Spleen (tissue), 11 donors: ENCODE results near the gene ADGRD1. TPM values are rescaled to one million over a fixed set of nuclear protein-coding genes. Genes with fewer than 3 reads are reported as not detected.

Experiments used
- DNase-seq: peaks from one replicate; pipeline ENCODE4 v3.0.0-alpha.2; 2020
- H3K27ac ChIP-seq, 8 donors: fragments of 200-600 bp; sonication (generic) in 7 of 8; 1 replicate in 4 of 8; 2 replicates in 4 of 8; pipeline versions ENCODE4 v1.5.0 to v1.8.0; 2016 to 2021; ENCODE audit warnings: inconsistent platforms in 4 of 8, mild to moderate bottlenecking in 4 of 8, moderate library complexity in 1 of 8
- H3K27me3 ChIP-seq, 7 donors: fragments of 200-600 bp; sonication (generic) in 6 of 7; replicated peaks in 1 of 7; 1 replicate in 4 of 7; 2 replicates in 3 of 7; pipeline versions ENCODE4 v1.5.0 to v1.8.0; 2016 to 2021; ENCODE audit warnings: inconsistent platforms in 3 of 7, mild to moderate bottlenecking in 1 of 7
- H3K36me3 ChIP-seq, 6 donors: fragments of 200-600 bp; sonication (generic) in 5 of 6; 1 replicate in 4 of 6; 2 replicates in 2 of 6; pipeline versions ENCODE4 v1.5.0 to v1.8.0; 2016 to 2021; ENCODE audit warnings: inconsistent platforms in 2 of 6
- H3K4me1 ChIP-seq, 6 donors: fragments of 200-600 bp; sonication (generic) in 5 of 6; 1 replicate in 3 of 6; 2 replicates in 3 of 6; pipeline versions ENCODE4 v1.5.0 to v1.8.0; 2016 to 2021; ENCODE audit warnings: inconsistent platforms in 3 of 6
- H3K4me3 ChIP-seq, 8 donors: fragments of 200-600 bp; sonication (generic) in 7 of 8; 1 replicate in 4 of 8; 2 replicates in 4 of 8; pipeline versions ENCODE4 v1.5.0 to v1.8.0; 2016 to 2021; ENCODE audit warnings: inconsistent platforms in 4 of 8, mild to moderate bottlenecking in 4 of 8, moderate library complexity in 2 of 8
- H3K9me3 ChIP-seq, 8 donors: fragments of 200-600 bp; sonication (generic) in 7 of 8; 1 replicate in 4 of 8; 2 replicates in 4 of 8; pipeline versions ENCODE4 v1.5.0 to v1.8.0; 2016 to 2021; ENCODE audit warnings: inconsistent platforms in 4 of 8
- POLR2A ChIP-seq, 3 donors: fragments of 450-650 bp; IDR thresholded peaks; one replicate each; pipeline ENCODE4 v1.5.1; 2017; ENCODE audit warnings: antibody characterized with exemption in 3 of 3, mild to moderate bottlenecking in 1 of 3
- POLR2AphosphoS5 ChIP-seq, 3 donors: sonication (generic); formaldehyde crosslinking; IDR thresholded peaks; one replicate each; pipeline ENCODE4 v1.5.1; 2017; ENCODE audit warnings: antibody characterized with exemption in 3 of 3
- WGBS, 5 donors: extraction: QIAGEN DNeasy Blood & Tissue Kit in 3 of 5; methylation state at CpG; one replicate each; pipeline versions ENCODE4 v1.1.5 to v1.1.7; 2013 to 2018; 5-methylcytosine and 5-hydroxymethylcytosine counted together
- intact Hi-C: fragments of 100-400 bp; cut with DNase I; formaldehyde crosslinking; loops from one replicate; pipeline ENCODE4 v1.15.0; 2023; ENCODE audit warnings: low total_unique reads
- polyA plus RNA-seq, 3 donors: library from polyadenylated mRNA; stranded (reverse); fragments of 200-250 nt; gene quantifications; one replicate each; pipeline ENCODE4 v1.2.1, GENCODE V29; 2013
- total RNA-seq, 7 donors: library from RNA; depleted of rRNA in 3 of 7; stranded (reverse); fragments of >200 nt in 3 of 7; fragmentation: NEBNext Ultra II Directional in 4 of 7; extraction: Animal tissue kit (Norgen Biotek cat#: 25700) in 4 of 7; gene quantifications; one replicate each; pipeline versions ENCODE4 v1.1.0 to v1.2.1, GENCODE V29; 2016 to 2021
- TF ChIP-seq, protein P1 (sequence below), 11 experiments: fragments of 200-600 bp in 7 of 11; fragments of 450-650 bp in 4 of 11; sonication (generic) in 4 of 11; IDR thresholded peaks in 8 of 11; conservative IDR thresholded peaks in 3 of 11; 1 replicate in 7 of 11; 2 replicates in 4 of 11; pipeline versions ENCODE4 v1.4.0 to v1.8.0; 2016 to 2021; ENCODE audit warnings: antibody characterized with exemption in 11 of 11, inconsistent platforms in 4 of 11, mild to moderate bottlenecking in 1 of 11
- donor health status: healthy with polysubstance abuse.
- donor health status: DM: no; HTN: no; CAD: no; lungs with moderate emphysema.
- donor health status: DM: no; HTN: no; CAD: no.
- donor health status: Bipolar disorder and iron deficiency.
- donor health status: healthy.
- donor health status: DM: no; HTN: no; CAD: no.
- donor health status: DM: yes; HTN: yes; CAD: no.

Gene ADGRD1
- total and polyA plus RNA-seq, 10 donors = 0.89 to 9.7 (median 4.8) TPM

- intact Hi-C loops = no loop called here
- H3K9me3 ChIP-seq = no peaks in the 10 kb centered on the region
- TF ChIP-seq, protein P1, sequence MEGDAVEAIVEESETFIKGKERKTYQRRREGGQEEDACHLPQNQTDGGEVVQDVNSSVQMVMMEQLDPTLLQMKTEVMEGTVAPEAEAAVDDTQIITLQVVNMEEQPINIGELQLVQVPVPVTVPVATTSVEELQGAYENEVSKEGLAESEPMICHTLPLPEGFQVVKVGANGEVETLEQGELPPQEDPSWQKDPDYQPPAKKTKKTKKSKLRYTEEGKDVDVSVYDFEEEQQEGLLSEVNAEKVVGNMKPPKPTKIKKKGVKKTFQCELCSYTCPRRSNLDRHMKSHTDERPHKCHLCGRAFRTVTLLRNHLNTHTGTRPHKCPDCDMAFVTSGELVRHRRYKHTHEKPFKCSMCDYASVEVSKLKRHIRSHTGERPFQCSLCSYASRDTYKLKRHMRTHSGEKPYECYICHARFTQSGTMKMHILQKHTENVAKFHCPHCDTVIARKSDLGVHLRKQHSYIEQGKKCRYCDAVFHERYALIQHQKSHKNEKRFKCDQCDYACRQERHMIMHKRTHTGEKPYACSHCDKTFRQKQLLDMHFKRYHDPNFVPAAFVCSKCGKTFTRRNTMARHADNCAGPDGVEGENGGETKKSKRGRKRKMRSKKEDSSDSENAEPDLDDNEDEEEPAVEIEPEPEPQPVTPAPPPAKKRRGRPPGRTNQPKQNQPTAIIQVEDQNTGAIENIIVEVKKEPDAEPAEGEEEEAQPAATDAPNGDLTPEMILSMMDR (IDR thresholded peaks at IDR 0.05 in 8 of 11, conservative IDR thresholded peaks at IDR 0.05 in 3 of 11) = no peak
- TF ChIP-seq POLR2A (IDR thresholded peaks at IDR 0.05) = no peak
- no peak for TF ChIP-seq POLR2AphosphoS5 (IDR thresholded peaks at IDR 0.05)
- no peaks in the 10 kb centered on the region for H3K27me3 ChIP-seq
- 75 to 87% (median 82%) methylated on average over 7 of the region's 7 CpGs for WGBS, 5 donors
- no peak for DNase-seq
- H3K27ac ChIP-seq = no peak overlapping the region
- no peaks in the 10 kb centered on the region for H3K36me3 ChIP-seq
- no peak overlapping the region for H3K4me3 ChIP-seq
- no peaks in the 10 kb centered on the region for H3K4me1 ChIP-seq
These were observed 59.4 kb downstream of the ADGRD1 start for GRCh38 chr12:131013118-131013517.

DNA sequence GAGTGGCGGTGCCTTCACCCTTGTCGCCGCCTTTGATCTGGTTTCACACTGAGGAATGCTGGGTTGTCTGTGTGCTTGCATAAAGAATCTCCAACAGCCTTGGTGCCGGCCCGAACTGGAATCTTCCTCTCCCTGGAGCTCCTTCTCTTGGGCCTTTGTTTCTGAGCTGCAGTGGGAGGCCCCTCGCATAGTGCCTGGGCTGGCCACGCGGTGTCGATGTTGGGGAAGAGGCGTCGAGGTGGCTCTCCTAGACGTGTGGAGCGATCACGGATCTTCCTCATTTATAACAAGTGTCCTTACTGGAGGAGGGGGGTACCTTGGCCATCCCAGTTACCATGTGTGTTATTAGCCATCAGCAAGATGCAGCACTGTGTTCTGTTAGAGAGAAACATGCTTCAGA is 60.6 kb downstream of the ADGRD1 start:
- Histone ChIP-seq H3K27me3 (no peaks in the 10 kb centered on the region), H3K9me3 (no peaks in the 10 kb centered on the region), H3K27ac (no peak overlapping the region), H3K36me3 (no peaks in the 10 kb centered on the region), H3K4me1 (no peaks in the 10 kb centered on the region), H3K4me3 (no peak overlapping the region)
- TF ChIP-seq POLR2A (IDR thresholded peaks at IDR 0.05) (no peak), POLR2AphosphoS5 (IDR thresholded peaks at IDR 0.05) (no peak)
- TF ChIP-seq, protein P1 (IDR thresholded peaks at IDR 0.05 in 8 of 11, conservative IDR thresholded peaks at IDR 0.05 in 3 of 11) = no peak
- intact Hi-C loops = no loop called here
- no peak for DNase-seq
- WGBS, 5 donors = 83 to 93% (median 89%) methylated on average over 14 of the region's 14 CpGs

GRCh38 chr12:131015581-131016337 is 62.1 kb downstream of the ADGRD1 start:
- WGBS, 5 donors = 80 to 93% (median 88%) methylated on average over 14 to 15 of the region's 15 CpGs
- no peaks in the 10 kb centered on the region for H3K9me3 ChIP-seq
- no peak for TF ChIP-seq POLR2AphosphoS5 (IDR thresholded peaks at IDR 0.05)
- TF ChIP-seq, protein P1 (IDR thresholded peaks at IDR 0.05 in 8 of 11, conservative IDR thresholded peaks at IDR 0.05 in 3 of 11) = no peak
- TF ChIP-seq POLR2A (IDR thresholded peaks at IDR 0.05) = no peak

GRCh38 chr12:131017477-131017991 is 63.8 kb downstream of the ADGRD1 start:
- intact Hi-C loops = no loop called here
- H3K9me3 ChIP-seq = no peaks in the 10 kb centered on the region
- DNase-seq = no peak
- no peaks in the 10 kb centered on the region for H3K4me1 ChIP-seq
- TF ChIP-seq POLR2A (IDR thresholded peaks at IDR 0.05) (no peak), POLR2AphosphoS5 (IDR thresholded peaks at IDR 0.05) (no peak)
- TF ChIP-seq, protein P1 (IDR thresholded peaks at IDR 0.05 in 8 of 11, conservative IDR thresholded peaks at IDR 0.05 in 3 of 11) = no peak
- no peak overlapping the region for H3K4me3 ChIP-seq
- H3K36me3 ChIP-seq = no peaks in the 10 kb centered on the region
- no peaks in the 10 kb centered on the region for H3K27me3 ChIP-seq
- no peak overlapping the region for H3K27ac ChIP-seq

More at GRCh38 chr12:131015581-131016337, 62.1 kb downstream of the ADGRD1 start:
- intact Hi-C loops = no loop called here
- Histone ChIP-seq H3K27ac (no peak overlapping the region), H3K36me3 (no peaks in the 10 kb centered on the region), H3K4me3 (no peak overlapping the region), H3K27me3 (no peaks in the 10 kb centered on the region), H3K4me1 (no peaks in the 10 kb centered on the region)
- no peak for DNase-seq
